ENCODE results near the gene DNAJB8. TPM values are rescaled to one million over a fixed set of nuclear protein-coding genes. Genes with fewer than 3 reads are reported as not detected.

DNAJB8 gene
- total and polyA plus RNA-seq, 4 donors: not detected

DNA sequence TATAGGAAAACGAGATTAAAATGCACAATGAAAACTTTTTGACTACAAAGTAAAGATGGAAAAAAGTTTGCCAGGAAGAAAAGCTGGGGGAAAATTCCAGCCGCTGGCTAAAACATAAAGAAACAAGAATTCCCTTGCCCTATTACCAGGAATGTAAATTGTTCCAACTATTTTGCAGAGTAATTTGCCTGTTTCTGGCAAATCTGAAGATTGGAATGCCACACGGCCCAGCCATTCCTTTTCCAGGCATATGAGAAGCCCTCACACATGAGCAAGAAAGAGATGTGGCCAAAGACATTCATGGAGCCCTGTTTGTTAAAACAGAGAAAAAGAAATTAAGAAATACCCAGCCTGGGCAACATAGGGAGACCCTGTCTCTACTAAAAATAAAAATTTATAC, 34.7 kb upstream of the DNAJB8 start (continued):
- no peak for TF ChIP-seq RAD21 (IDR thresholded peaks at IDR 0.05)

- Histone ChIP-seq H3K27me3 (ENCODE audit: control insufficient read depth in 4 of 4, insufficient read depth in 4 of 4, low read length in 3 of 4) (peaks cover 0 to 8% (median 2%) of the 10 kb centered on the region in 4 donors), H3K36me3 (ENCODE audit: control insufficient read depth in 4 of 4, insufficient read depth in 3 of 4, low read depth in 1 of 4, low read length in 3 of 4) (no peaks in the 10 kb centered on the region), H3K27ac (ENCODE audit: low read depth in 1 of 2, low read length in 2 of 2) (no peak overlapping the region), H3K9ac (ENCODE audit: low read depth in 1 of 2, low read length in 2 of 2) (no peak overlapping the region), H3K9me3 (ENCODE audit: control insufficient read depth in 4 of 4, low read length in 3 of 4) (no peaks in the 10 kb centered on the region), H3K4me3 (ENCODE audit: low read depth in 1 of 3, low read length in 3 of 3) (no peak overlapping the region), H3K4me1 (ENCODE audit: control insufficient read depth in 4 of 4, insufficient read depth in 4 of 4, low read length in 3 of 4) (peaks cover 4 to 11% (median 8%) of the 10 kb centered on the region in 4 donors)
- WGBS: 88% methylated on average over 4 of the region's 4 CpGs
- TF ChIP-seq, protein P1, sequence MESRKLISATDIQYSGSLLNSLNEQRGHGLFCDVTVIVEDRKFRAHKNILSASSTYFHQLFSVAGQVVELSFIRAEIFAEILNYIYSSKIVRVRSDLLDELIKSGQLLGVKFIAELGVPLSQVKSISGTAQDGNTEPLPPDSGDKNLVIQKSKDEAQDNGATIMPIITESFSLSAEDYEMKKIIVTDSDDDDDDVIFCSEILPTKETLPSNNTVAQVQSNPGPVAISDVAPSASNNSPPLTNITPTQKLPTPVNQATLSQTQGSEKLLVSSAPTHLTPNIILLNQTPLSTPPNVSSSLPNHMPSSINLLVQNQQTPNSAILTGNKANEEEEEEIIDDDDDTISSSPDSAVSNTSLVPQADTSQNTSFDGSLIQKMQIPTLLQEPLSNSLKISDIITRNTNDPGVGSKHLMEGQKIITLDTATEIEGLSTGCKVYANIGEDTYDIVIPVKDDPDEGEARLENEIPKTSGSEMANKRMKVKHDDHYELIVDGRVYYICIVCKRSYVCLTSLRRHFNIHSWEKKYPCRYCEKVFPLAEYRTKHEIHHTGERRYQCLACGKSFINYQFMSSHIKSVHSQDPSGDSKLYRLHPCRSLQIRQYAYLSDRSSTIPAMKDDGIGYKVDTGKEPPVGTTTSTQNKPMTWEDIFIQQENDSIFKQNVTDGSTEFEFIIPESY (IDR thresholded peaks at IDR 0.05): no peak
- TF ChIP-seq HNF4A (conservative IDR thresholded peaks at IDR 0.05): no peak
- TF ChIP-seq YY1 (IDR thresholded peaks at IDR 0.05): no peak
- TF ChIP-seq CTCF (IDR thresholded peaks at IDR 0.05; ENCODE audit: low read depth, low read length, missing input control): no peak
- TF ChIP-seq, protein P2, sequence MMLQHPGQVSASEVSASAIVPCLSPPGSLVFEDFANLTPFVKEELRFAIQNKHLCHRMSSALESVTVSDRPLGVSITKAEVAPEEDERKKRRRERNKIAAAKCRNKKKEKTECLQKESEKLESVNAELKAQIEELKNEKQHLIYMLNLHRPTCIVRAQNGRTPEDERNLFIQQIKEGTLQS (IDR thresholded peaks at IDR 0.05): no peak
- no peak for TF ChIP-seq TAF1 (conservative IDR thresholded peaks at IDR 0.05)
- no peak for TF ChIP-seq JUND (IDR thresholded peaks at IDR 0.05)
- no peak for TF ChIP-seq RAD21 (IDR thresholded peaks at IDR 0.05)
- TF ChIP-seq RXRA (IDR thresholded peaks at IDR 0.05): no peak
- no peak for TF ChIP-seq EGR1 (IDR thresholded peaks at IDR 0.05; ENCODE audit: low read depth in 2 of 2)
- no peak for TF ChIP-seq FOXA1 (IDR thresholded peaks at IDR 0.05)
- no peak for TF ChIP-seq MAX (IDR thresholded peaks at IDR 0.05)
- no peak for TF ChIP-seq NR2F2 (IDR thresholded peaks at IDR 0.05)
- no peak for TF ChIP-seq REST (IDR thresholded peaks at IDR 0.05)
- no peak for TF ChIP-seq GABPA (IDR thresholded peaks at IDR 0.05 in 1 of 2, conservative IDR thresholded peaks at IDR 0.05 in 1 of 2)
- no peak for TF ChIP-seq HNF4G (IDR thresholded peaks at IDR 0.05)
- no peak for TF ChIP-seq FOXA2 (IDR thresholded peaks at IDR 0.05)
- TF ChIP-seq SP1 (IDR thresholded peaks at IDR 0.05): no peak
- DNase-seq (ENCODE audit: low spot score): no peak
Observed at GRCh38 chr3:128500556-128500955, 33.9 kb upstream of the DNAJB8 start.
